ENCODE data around the gene EP400. TPM values are rescaled to one million over a fixed set of nuclear protein-coding genes. Genes with fewer than 3 reads are reported as not detected.

The EP400 gene
- total RNA-seq, 1 experiment from 2014 or later: 60.5 TPM

- Mint-ChIP-seq H3K27me3 (ENCODE audit: insufficient read depth, unreplicated experiment) (no peaks in the 10 kb centered on the region), H3K4me1 (ENCODE audit: low read depth, unreplicated experiment) (no peaks in the 10 kb centered on the region), H3K36me3 (ENCODE audit: insufficient read depth, unreplicated experiment) (peaks cover 24% of the 10 kb centered on the region), H3K9me3 (ENCODE audit: unreplicated experiment) (no peaks in the 10 kb centered on the region), H3K27ac (ENCODE audit: unreplicated experiment) (no peak overlapping the region), H3K4me3 (ENCODE audit: unreplicated experiment) (no peak overlapping the region)
- no TSS peak for BruUV-seq (replicated peaks)
- intact Hi-C loops (cut with micrococcal nuclease; ENCODE audit: unreplicated experiment): no loop called here
- H3K4me3 ChIP-seq (ENCODE audit: low read depth, low read length): no peak overlapping the region
- H3K9me3 ChIP-seq: no peaks in the 10 kb centered on the region
- DNase-seq: no peak
- no peaks in the 10 kb centered on the region for H3K27me3 ChIP-seq (replicated peaks; ENCODE audit: control insufficient read depth, insufficient read depth, low read length)
- CTCF ChIA-PET: no interaction called here
- no peaks in the 10 kb centered on the region; the same call in 1 of the 2 replicates for H3K36me3 ChIP-seq (ENCODE audit: control insufficient read depth, insufficient read depth, low read length)
- no peaks in the 10 kb centered on the region for H3K4me1 ChIP-seq
- POLR2A ChIA-PET: no interaction called here
- no peak for TF ChIP-seq CTCF (IDR thresholded peaks at IDR 0.05; ENCODE audit: insufficient read depth in 1 of 2, low read depth in 1 of 2, low read length in 1 of 2, severe bottlenecking in 1 of 2, unreplicated experiment in 1 of 2)
These were observed 38.6 kb upstream of the EP400 start for GRCh38 chr12:131911028-131911650.

- BruUV-seq (replicated peaks): no TSS peak
- H3K36me3 Mint-ChIP-seq (ENCODE audit: insufficient read depth, unreplicated experiment): peaks cover 29% of the 10 kb centered on the region
- CTCF ChIA-PET: no interaction called here
- no peak overlapping the region for H3K27ac Mint-ChIP-seq (ENCODE audit: unreplicated experiment)
- H3K4me3 Mint-ChIP-seq (ENCODE audit: unreplicated experiment): no peak overlapping the region
- no peaks in the 10 kb centered on the region for H3K4me1 Mint-ChIP-seq (ENCODE audit: low read depth, unreplicated experiment)
- Histone ChIP-seq H3K9me3 (no peaks in the 10 kb centered on the region), H3K4me3 (ENCODE audit: low read depth, low read length) (no peak overlapping the region), H3K27me3 (replicated peaks; ENCODE audit: control insufficient read depth, insufficient read depth, low read length) (no peaks in the 10 kb centered on the region), H3K4me1 (no peaks in the 10 kb centered on the region), H3K36me3 (ENCODE audit: control insufficient read depth, insufficient read depth, low read length) (no peaks in the 10 kb centered on the region; the same call in 1 of the 2 replicates)
- H3K27me3 Mint-ChIP-seq (ENCODE audit: insufficient read depth, unreplicated experiment): no peaks in the 10 kb centered on the region
- no peak for DNase-seq
- TF ChIP-seq CTCF (IDR thresholded peaks at IDR 0.05; ENCODE audit: insufficient read depth in 1 of 2, low read depth in 1 of 2, low read length in 1 of 2, severe bottlenecking in 1 of 2, unreplicated experiment in 1 of 2): no peak
- POLR2A ChIA-PET: no interaction called here
- intact Hi-C loops (cut with micrococcal nuclease; ENCODE audit: unreplicated experiment): no loop called here
- no peaks in the 10 kb centered on the region for H3K9me3 Mint-ChIP-seq (ENCODE audit: unreplicated experiment)
These were observed 37.8 kb upstream of the EP400 start for GRCh38 chr12:131911851-131912477.

DNA sequence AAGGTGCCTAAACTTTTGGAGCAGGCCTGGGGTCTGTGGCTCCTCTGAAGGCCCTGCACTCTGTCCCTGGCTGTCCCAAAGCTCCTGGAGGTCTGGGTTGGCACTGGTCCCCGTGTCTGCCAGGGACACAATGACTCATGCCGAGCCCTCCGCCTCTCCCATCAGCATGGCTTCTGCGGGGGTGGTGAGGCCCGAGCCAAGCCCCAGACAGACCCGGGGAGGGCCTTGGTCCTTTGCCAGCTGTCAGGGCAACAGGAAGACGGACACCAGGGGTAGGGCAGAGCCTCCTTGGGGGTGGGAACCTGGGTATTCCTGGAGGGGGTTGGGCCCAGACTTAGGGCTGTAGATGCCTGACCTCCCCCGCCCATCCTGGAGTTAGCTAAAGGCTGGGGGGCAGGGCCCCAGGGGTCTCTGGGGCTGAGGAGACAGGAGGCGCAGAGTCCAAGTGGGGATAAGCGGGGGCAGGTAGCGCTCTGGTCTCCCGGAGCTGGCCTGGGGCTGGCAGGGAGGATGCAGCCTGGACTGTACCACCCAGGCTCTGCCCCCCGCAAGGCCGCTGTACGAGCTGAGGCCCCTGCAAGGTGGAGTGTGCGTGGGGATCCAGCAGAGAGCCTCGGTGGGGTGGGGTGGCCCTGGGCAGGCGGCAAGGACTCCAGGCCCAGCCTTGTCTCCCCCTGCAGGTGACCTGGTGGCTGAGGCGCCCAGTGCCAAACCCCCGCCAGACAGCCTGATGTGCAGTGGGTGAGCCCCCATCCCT is 37.0 kb upstream of the EP400 start:
- Mint-ChIP-seq H3K27me3 (ENCODE audit: insufficient read depth, unreplicated experiment) (no peaks in the 10 kb centered on the region), H3K9me3 (ENCODE audit: unreplicated experiment) (no peaks in the 10 kb centered on the region), H3K4me1 (ENCODE audit: low read depth, unreplicated experiment) (no peaks in the 10 kb centered on the region), H3K36me3 (ENCODE audit: insufficient read depth, unreplicated experiment) (peaks cover 29% of the 10 kb centered on the region), H3K4me3 (ENCODE audit: unreplicated experiment) (no peak overlapping the region), H3K27ac (ENCODE audit: unreplicated experiment) (no peak overlapping the region)
- no peak for DNase-seq
- Histone ChIP-seq H3K27me3 (replicated peaks; ENCODE audit: control insufficient read depth, insufficient read depth, low read length) (no peaks in the 10 kb centered on the region), H3K36me3 (ENCODE audit: control insufficient read depth, insufficient read depth, low read length) (no peaks in the 10 kb centered on the region; the same call in 1 of the 2 replicates), H3K9me3 (no peaks in the 10 kb centered on the region), H3K4me3 (ENCODE audit: low read depth, low read length) (no peak overlapping the region), H3K4me1 (no peaks in the 10 kb centered on the region)
- BruUV-seq (replicated peaks): no TSS peak
- intact Hi-C loops (cut with micrococcal nuclease; ENCODE audit: unreplicated experiment): no loop called here
- ChIA-PET CTCF (no interaction called here), POLR2A (no interaction called here)
- TF ChIP-seq CTCF (IDR thresholded peaks at IDR 0.05; ENCODE audit: insufficient read depth in 1 of 2, low read depth in 1 of 2, low read length in 1 of 2, severe bottlenecking in 1 of 2, unreplicated experiment in 1 of 2): peak in 1 of 2 experiments; percentile 25

Measured in Caco-2 (cell line).